Sciatic nerve (tissue), 2 donors: ENCODE results near the gene ZNF575. TPM values are rescaled to one million over a fixed set of nuclear protein-coding genes. Genes with fewer than 3 reads are reported as not detected.
A peak's percentile ranks its signal among the peaks of the same experiment; 100 is the strongest.

Experiments
- ATAC-seq: fragments of 200-7000 bp; cut with Tn5 transposase; one replicate; pipeline ENCODE4 v1.9.1; 2020; ENCODE audit warnings: mild to moderate bottlenecking, moderate library complexity
- DNase-seq: peaks from one replicate; pipeline ENCODE4 v3.0.0-alpha.2; 2020; ENCODE audit warnings: low spot score
- intact Hi-C: fragments of 100-400 bp; cut with DNase I; formaldehyde crosslinking; loops from one replicate; pipeline ENCODE4 v1.14.2; 2022
- total RNA-seq: library from RNA; stranded (reverse); fragmentation: NEBNext Ultra II Directional; extraction: Animal tissue kit (Norgen Biotek cat#: 25700); gene quantifications from one replicate; pipeline ENCODE4 v1.2.1, GENCODE V29; 2021
- donor health status: DM: no; HTN: no; CAD: no.
- donor health status: DM: no; HTN: no; CAD: no.

The ZNF575 gene
- total RNA-seq, 1 donor from 2014 or later: 5.3 TPM

- intact Hi-C loops: no loop called here
- ATAC-seq: no peak
- DNase-seq: no peak
Measured at GRCh38 chr19:43562226-43562697, 29.3 kb downstream of the ZNF575 start.

- intact Hi-C loops: no loop called here
Measured at GRCh38 chr19:43562698-43563241, 29.8 kb downstream of the ZNF575 start.

GRCh38 chr19:43563816-43564457 lies 30.9 kb downstream of the ZNF575 start:
- DNase-seq (no peak), ATAC-seq (no peak)
- intact Hi-C loops: no loop called here

More at GRCh38 chr19:43562698-43563241, 29.8 kb downstream of the ZNF575 start:
- peak; percentile 83 for DNase-seq
- peak; percentile 88 for ATAC-seq

GRCh38 chr19:43564800-43565199 lies 31.8 kb downstream of the ZNF575 start:
- DNase-seq: no peak
- no peak for ATAC-seq
- intact Hi-C loops: no loop called here

GRCh38 chr19:43569657-43570056 lies 36.7 kb downstream of the ZNF575 start:
- intact Hi-C loops: no loop called here
- ATAC-seq: no peak
- DNase-seq: no peak

- ATAC-seq (no peak), DNase-seq (no peak)
- intact Hi-C loops: no loop called here
Measured at GRCh38 chr19:43570174-43570791, 37.3 kb downstream of the ZNF575 start.

- intact Hi-C loops: no loop called here
- ATAC-seq (no peak), DNase-seq (no peak)
Measured at GRCh38 chr19:43572171-43572588, 39.2 kb downstream of the ZNF575 start.

- intact Hi-C loops: no loop called here
- ATAC-seq (no peak), DNase-seq (no peak)
Measured at GRCh38 chr19:43574424-43575155, 41.6 kb downstream of the ZNF575 start.

- peak; percentile 98 for DNase-seq
- ATAC-seq: peak; percentile 99
- intact Hi-C loops: no loop called here
Measured at GRCh38 chr19:43575156-43575950, 42.4 kb downstream of the ZNF575 start, which contains the start of the genes PINLYP and XRCC1. Gene PINLYP, plus strand, starts transcription at chr19:43575801. Its CDS starts 1,391 bp downstream, at chr19:43577192. Gene XRCC1, minus strand, starts transcription at chr19:43575527. Its CDS starts 69 bp downstream, at chr19:43575458.

GRCh38 chr19:43575955-43576878 lies 43.2 kb downstream of the ZNF575 start:
- no peak for ATAC-seq
- intact Hi-C loops: no loop called here
- no peak for DNase-seq

- ATAC-seq: no peak
- intact Hi-C loops: no loop called here
- DNase-seq: no peak
Measured at GRCh38 chr19:43578787-43579186, 45.8 kb downstream of the ZNF575 start.

GRCh38 chr19:43581467-43581866 lies 48.5 kb downstream of the ZNF575 start:
- DNase-seq: no peak
- no peak for ATAC-seq

GRCh38 chr19:43582495-43582894 lies 49.5 kb downstream of the ZNF575 start:
- intact Hi-C loops: no loop called here
- DNase-seq (no peak), ATAC-seq (no peak)

More at GRCh38 chr19:43581467-43581866, 48.5 kb downstream of the ZNF575 start:
- intact Hi-C loops: no loop called here

GRCh38 chr19:43584484-43584883 lies 51.5 kb downstream of the ZNF575 start:
- no peak for DNase-seq
- ATAC-seq: no peak

More at GRCh38 chr19:43584484-43584883, 51.5 kb downstream of the ZNF575 start:
- intact Hi-C loops: no loop called here
